Central memory CD8-positive, alpha-beta T cell (primary cell): ENCODE data around the gene IPPK.
"Not testable (repeated sequence)": the region's sequence is repeated elsewhere in the genome, so short reads cannot be mapped to it uniquely, and the experiment has no call there.

Experiments
- ATAC-seq: fragments of 150-1000 bp; cut with Tn5 transposase; replicated peaks from 2 replicates; pipeline ENCODE4 v1.10.0; 2022; ENCODE audit warnings: mild to moderate bottlenecking, moderate FRiP score, moderate number of reproducible peaks; ENCODE audit not compliant: poor library complexity, severe bottlenecking; ENCODE audit errors: extremely low read depth
- DNase-seq, 2 donors: peaks; one replicate each; pipeline ENCODE4 v3.0.0; 2021; ENCODE audit warnings: low spot score in 2 of 2
- H3K27ac Mint-ChIP-seq: one replicate; pipeline ENCODE4 v1.8.0; 2022; ENCODE audit warnings: low read depth, mild to moderate bottlenecking, moderate library complexity, mixed read lengths
- H3K27me3 Mint-ChIP-seq: one replicate; pipeline ENCODE4 v1.8.0; 2022; ENCODE audit warnings: mixed read lengths
- H3K36me3 Mint-ChIP-seq: one replicate; pipeline ENCODE4 v1.8.0; 2022; ENCODE audit warnings: mild to moderate bottlenecking, moderate library complexity, mixed read lengths; ENCODE audit not compliant: insufficient read depth
- H3K4me1 Mint-ChIP-seq: one replicate; pipeline ENCODE4 v1.8.0; 2022; ENCODE audit warnings: mixed read lengths
- H3K4me3 Mint-ChIP-seq: one replicate; pipeline ENCODE4 v1.8.0; 2022; ENCODE audit warnings: mild to moderate bottlenecking, moderate library complexity, mixed read lengths
- H3K9me3 Mint-ChIP-seq: one replicate; pipeline ENCODE4 v1.8.0; 2022; ENCODE audit warnings: mixed read lengths

IPPK gene

GRCh38 chr9:92601451-92601850, 68.5 kb downstream of the IPPK start:
- Mint-ChIP-seq H3K9me3 (peaks cover 12% of the 10 kb centered on the region), H3K4me1 (no peaks in the 10 kb centered on the region), H3K36me3 (no peaks in the 10 kb centered on the region), H3K4me3 (no peak overlapping the region), H3K27me3 (no peaks in the 10 kb centered on the region), H3K27ac (no peak overlapping the region)
- DNase-seq = no peak
- ATAC-seq = no peak

DNA sequence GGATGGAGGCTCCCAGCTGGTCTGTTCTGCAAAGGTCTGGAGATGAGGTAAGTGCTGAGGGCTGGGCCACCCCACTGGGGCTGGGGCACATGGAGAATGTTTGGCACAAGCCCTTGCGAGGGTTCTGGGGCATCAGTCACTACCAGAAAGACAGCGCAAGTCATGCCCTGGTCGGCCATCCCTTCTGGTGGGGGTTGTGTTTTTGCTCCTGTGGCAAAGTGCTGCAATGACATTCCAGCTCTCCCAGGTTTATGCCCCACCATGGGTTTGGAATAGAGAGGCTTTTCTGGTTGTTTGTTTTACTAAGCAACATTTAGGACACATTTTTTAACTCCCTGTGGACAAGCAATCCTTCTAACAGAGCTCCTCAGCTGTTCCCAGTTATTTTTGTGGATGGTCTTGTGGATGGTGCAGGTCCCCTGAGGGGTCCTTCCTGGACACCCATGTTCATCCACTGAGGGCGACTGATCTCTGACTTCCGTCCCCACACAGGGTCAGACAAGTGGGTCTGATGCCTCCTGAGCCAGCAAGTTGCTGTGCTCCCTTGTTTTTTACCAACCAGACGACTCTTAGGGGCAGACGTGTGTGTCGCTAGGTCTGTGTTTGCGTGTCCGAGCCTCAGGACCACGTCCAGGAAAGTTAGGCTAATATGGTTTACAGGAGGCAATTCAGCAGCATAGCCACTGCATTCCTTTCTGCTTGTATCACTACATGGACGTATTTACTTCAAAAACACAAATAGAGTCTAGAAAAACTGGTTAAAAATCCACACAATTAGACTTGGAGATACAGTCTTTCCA, 69.3 kb downstream of the IPPK start:
- H3K27me3 Mint-ChIP-seq = no peaks in the 10 kb centered on the region
- DNase-seq (no peak), ATAC-seq (no peak)
- peaks cover 12% of the 10 kb centered on the region for H3K9me3 Mint-ChIP-seq
- H3K4me1 Mint-ChIP-seq = no peaks in the 10 kb centered on the region
- no peaks in the 10 kb centered on the region for H3K36me3 Mint-ChIP-seq
- no peak overlapping the region for H3K27ac Mint-ChIP-seq
- H3K4me3 Mint-ChIP-seq = no peak overlapping the region

- H3K4me1 Mint-ChIP-seq = no peaks in the 10 kb centered on the region
- H3K4me3 Mint-ChIP-seq = no peak overlapping the region
- DNase-seq = no peak
- H3K9me3 Mint-ChIP-seq = peaks cover 12% of the 10 kb centered on the region
- no peak overlapping the region for H3K27ac Mint-ChIP-seq
- no peak for ATAC-seq
- no peaks in the 10 kb centered on the region for H3K27me3 Mint-ChIP-seq
- no peaks in the 10 kb centered on the region for H3K36me3 Mint-ChIP-seq
Observed at GRCh38 chr9:92599938-92600461, 69.9 kb downstream of the IPPK start.

DNA sequence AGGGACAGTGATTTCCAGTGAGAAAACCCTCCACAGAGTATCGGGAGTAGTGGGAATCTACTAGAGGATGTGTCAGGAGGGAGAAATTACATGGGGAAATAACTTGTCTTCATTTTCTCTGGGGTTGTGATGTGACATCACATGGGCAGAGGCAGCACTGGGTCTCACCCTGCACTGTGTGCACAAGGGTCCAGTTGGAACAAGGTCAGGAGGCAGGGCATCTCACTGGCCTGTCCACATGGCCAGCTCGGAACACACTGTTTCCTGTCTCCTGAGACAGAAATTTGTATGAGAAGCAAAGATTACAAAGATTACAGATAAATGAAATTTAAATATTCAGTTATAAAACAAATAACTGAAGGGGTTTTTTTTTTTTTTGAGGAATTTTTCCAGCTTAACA, 71.5 kb downstream of the IPPK start:
- Mint-ChIP-seq H3K4me1 (no peaks in the 10 kb centered on the region), H3K27me3 (no peaks in the 10 kb centered on the region), H3K36me3 (no peaks in the 10 kb centered on the region), H3K9me3 (peaks cover under 1% of the 10 kb centered on the region), H3K27ac (no peak overlapping the region), H3K4me3 (no peak overlapping the region)
- DNase-seq (no peak), ATAC-seq (no peak)

DNA sequence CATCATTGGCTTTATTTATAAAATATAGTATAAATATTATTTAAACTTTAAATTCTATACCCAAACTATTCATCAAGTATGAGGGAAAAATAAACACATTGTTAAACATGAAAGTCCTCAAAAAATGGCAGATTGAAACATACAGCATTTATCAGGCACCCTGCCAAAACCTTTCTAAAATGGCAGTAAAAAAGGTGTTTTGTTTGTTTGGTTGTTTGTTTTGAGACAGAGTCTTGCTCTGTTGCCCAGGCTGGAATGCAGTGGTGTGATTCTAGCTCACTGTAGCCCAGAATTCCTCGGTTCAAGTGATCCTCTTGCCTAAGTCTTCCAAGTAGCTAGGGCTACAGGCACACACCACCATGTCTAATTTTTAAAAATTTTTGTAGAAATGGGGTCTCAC, 74.0 kb downstream of the IPPK start:
- H3K9me3 Mint-ChIP-seq = no peaks in the 10 kb centered on the region
- H3K36me3 Mint-ChIP-seq = no peaks in the 10 kb centered on the region
- H3K4me1 Mint-ChIP-seq = no peaks in the 10 kb centered on the region
- H3K4me3 Mint-ChIP-seq = no peak overlapping the region
- no peaks in the 10 kb centered on the region for H3K27me3 Mint-ChIP-seq
- DNase-seq = no peak
- no peak for ATAC-seq
- H3K27ac Mint-ChIP-seq = no peak overlapping the region

DNA sequence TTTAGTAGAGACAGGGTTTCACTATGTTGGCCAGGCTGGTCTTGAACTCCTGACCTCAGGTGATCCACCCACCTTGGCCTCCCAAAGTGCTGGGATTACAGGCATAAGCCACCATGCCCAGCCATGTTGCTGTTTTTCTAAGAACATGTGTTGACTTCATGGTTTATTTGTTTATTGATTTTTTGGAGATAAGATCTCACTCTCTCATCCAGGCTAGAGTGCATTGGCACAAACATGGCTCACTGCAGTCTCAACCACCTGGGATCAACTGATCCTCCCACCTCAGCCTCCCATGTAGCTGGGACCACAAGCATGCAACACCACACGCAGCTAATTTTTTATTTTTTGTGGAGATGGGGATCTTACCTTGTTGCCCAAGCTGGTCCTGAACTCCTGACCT, 74.9 kb downstream of the IPPK start:
- H3K4me1 Mint-ChIP-seq, ATAC-seq, H3K4me3 Mint-ChIP-seq: not testable (repeated sequence)

DNA sequence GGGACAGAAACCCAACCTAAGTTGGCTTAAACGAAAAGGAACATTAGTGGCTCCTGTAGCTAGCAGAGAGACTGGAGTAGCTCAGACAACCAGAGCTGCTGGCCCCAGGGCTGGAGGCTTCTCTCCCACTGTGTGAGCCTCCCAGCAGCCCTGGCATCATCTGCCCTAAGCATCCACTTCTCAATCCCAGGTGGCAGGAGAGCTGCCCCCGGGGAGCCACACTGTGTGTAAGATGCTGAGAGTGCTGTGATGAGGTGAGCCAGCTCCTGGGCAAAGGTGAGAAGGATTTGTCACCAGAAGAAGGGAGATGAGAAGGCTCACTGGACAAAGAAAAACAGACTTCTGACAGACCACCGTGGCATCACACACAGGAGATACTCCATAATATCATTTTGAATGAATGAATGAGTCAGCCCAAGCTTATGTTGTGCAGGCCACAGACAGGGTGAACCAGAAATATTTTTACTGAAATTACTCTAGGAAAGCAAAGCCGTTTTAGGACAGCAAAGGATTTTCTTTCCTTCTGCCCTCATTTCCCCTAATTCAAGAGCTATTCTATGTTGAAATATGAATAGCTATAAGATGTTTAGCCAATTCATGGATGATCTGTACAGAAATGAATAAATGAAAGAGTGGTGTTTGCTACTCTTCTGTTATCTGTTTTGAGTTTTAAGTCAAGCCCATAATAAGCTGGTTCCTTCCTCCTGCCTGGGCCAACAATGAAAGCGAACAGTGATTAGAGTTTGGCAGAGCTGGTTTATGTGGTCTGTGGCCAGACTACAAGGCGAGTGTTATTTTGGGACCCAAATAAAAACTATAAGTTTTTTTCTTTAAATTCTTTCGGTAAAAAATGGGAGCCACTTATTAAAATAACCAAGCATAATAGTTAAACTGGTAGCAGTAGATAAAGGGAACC, 76.7 kb downstream of the IPPK start:
- H3K9me3 Mint-ChIP-seq = no peaks in the 10 kb centered on the region
- no peaks in the 10 kb centered on the region for H3K4me1 Mint-ChIP-seq
- H3K27me3 Mint-ChIP-seq = no peaks in the 10 kb centered on the region
- peak overlapping the region; percentile 14 for H3K27ac Mint-ChIP-seq
- no peak for DNase-seq
- H3K4me3 Mint-ChIP-seq = no peak overlapping the region
- H3K36me3 Mint-ChIP-seq = no peaks in the 10 kb centered on the region
- ATAC-seq = no peak

More for the DNA sequence above, 74.9 kb downstream of the IPPK start:
- not testable (repeated sequence) for H3K9me3 Mint-ChIP-seq, DNase-seq, H3K36me3 Mint-ChIP-seq, H3K27me3 Mint-ChIP-seq, H3K27ac Mint-ChIP-seq

- Mint-ChIP-seq H3K27me3 (no peaks in the 10 kb centered on the region), H3K27ac (no peak overlapping the region), H3K4me1 (no peaks in the 10 kb centered on the region), H3K9me3 (no peaks in the 10 kb centered on the region), H3K36me3 (no peaks in the 10 kb centered on the region), H3K4me3 (no peak overlapping the region)
- DNase-seq (no peak), ATAC-seq (no peak)
Observed at GRCh38 chr9:92592537-92592936, 77.4 kb downstream of the IPPK start.

DNA sequence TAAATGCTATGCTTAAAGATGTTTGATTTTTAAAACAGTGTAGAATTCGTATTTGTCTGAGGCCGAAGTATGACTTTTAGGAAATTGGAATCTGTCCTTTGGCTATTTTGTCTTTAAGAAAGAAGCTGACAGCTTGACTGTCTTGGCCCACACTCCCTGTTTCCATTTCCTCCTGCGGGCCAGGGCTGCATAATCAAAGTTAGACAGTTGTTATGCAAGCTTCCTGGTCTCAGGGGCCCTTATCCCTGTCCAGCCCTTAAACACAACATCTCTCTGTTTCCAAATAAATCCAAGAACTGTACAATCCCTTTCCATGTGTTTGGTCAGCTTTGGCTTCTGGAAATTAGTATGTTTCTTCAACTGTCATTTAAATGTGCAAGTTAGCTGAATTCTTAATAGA, 79.6 kb downstream of the IPPK start:
- Mint-ChIP-seq H3K36me3 (no peaks in the 10 kb centered on the region), H3K4me1 (no peaks in the 10 kb centered on the region), H3K27me3 (no peaks in the 10 kb centered on the region), H3K9me3 (no peaks in the 10 kb centered on the region), H3K4me3 (no peak overlapping the region), H3K27ac (no peak overlapping the region)
- DNase-seq (no peak), ATAC-seq (no peak)

- no peaks in the 10 kb centered on the region for H3K27me3 Mint-ChIP-seq
- H3K4me3 Mint-ChIP-seq = no peak overlapping the region
- H3K4me1 Mint-ChIP-seq = no peaks in the 10 kb centered on the region
- no peak overlapping the region for H3K27ac Mint-ChIP-seq
- H3K36me3 Mint-ChIP-seq = no peaks in the 10 kb centered on the region
- ATAC-seq (no peak), DNase-seq (no peak)
- no peaks in the 10 kb centered on the region for H3K9me3 Mint-ChIP-seq
Observed at GRCh38 chr9:92589923-92590322, 80.0 kb downstream of the IPPK start.

DNA sequence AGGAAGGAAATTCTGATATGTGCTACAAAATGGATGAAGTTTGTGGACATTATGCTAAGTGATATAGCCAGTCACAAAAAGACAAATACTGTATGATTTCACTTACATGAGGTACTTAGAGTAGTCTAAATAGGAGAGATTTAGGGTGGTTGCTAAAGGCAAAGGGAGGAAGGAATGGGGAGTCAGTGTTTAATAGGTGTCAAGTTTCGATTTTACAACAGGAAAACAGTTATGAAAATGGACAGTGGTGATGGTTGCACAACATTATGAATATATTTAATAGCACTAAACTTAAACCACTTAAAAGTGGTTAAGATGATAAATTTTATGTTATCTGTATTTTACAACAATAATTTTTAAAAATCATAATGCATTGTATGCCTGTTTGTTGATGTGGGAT, 93.8 kb downstream of the IPPK start:
- no peak for DNase-seq
- Mint-ChIP-seq H3K27me3 (no peaks in the 10 kb centered on the region), H3K4me1 (no peaks in the 10 kb centered on the region), H3K9me3 (no peaks in the 10 kb centered on the region), H3K27ac (no peak overlapping the region), H3K36me3 (peaks cover 2% of the 10 kb centered on the region), H3K4me3 (no peak overlapping the region)
- no peak for ATAC-seq

DNA sequence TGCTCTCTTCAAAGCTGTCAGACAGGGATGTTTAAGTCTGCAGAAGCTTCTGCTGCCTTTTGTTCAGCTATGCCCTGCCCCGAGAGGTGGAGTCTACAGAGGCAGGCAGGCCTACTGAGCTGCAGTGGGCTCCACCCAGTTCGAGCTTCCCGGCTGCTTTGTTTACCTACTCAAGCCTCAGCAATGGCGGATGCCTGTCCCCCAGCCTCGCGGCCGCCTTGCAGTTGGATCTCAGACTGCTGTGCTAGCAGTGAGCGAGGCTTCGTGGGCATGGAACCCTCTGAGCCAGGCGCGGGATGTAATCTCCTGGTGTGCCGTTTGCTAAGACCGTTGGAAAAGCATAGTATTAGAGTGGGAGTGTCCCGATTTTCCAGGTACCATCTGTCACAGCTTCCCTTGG, 96.3 kb downstream of the IPPK start:
- not testable (repeated sequence) for DNase-seq, H3K27ac Mint-ChIP-seq, H3K27me3 Mint-ChIP-seq, H3K36me3 Mint-ChIP-seq, H3K9me3 Mint-ChIP-seq, H3K4me1 Mint-ChIP-seq, ATAC-seq, H3K4me3 Mint-ChIP-seq

DNA sequence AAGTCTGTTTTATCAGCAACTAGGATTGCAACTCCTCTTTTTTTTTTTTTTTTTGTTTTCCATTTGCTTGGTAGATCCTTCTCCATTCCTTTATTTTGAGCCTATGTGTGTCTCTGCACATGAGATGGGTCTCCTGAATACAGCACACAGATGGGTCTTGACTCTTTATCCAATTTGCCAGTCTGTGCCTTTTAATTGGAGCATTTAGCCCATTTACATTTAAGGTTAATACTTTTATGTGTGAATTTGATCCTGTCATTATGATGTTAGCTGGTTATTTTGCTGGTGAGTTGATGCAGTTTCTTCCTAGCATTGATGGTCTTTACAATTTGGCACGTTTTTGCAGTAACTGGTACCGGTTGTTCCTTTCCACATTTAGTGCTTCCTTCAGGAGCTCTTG, 98.1 kb downstream of the IPPK start:
- H3K36me3 Mint-ChIP-seq, H3K27ac Mint-ChIP-seq, H3K4me3 Mint-ChIP-seq, H3K4me1 Mint-ChIP-seq, H3K27me3 Mint-ChIP-seq, ATAC-seq, DNase-seq, H3K9me3 Mint-ChIP-seq: not testable (repeated sequence)
